ENCODE results near the gene PGLYRP4. TPM values are rescaled to one million over a fixed set of nuclear protein-coding genes. Genes with fewer than 3 reads are reported as not detected.

PGLYRP4 gene
- not detected in 2 replicates for total RNA-seq

DNA sequence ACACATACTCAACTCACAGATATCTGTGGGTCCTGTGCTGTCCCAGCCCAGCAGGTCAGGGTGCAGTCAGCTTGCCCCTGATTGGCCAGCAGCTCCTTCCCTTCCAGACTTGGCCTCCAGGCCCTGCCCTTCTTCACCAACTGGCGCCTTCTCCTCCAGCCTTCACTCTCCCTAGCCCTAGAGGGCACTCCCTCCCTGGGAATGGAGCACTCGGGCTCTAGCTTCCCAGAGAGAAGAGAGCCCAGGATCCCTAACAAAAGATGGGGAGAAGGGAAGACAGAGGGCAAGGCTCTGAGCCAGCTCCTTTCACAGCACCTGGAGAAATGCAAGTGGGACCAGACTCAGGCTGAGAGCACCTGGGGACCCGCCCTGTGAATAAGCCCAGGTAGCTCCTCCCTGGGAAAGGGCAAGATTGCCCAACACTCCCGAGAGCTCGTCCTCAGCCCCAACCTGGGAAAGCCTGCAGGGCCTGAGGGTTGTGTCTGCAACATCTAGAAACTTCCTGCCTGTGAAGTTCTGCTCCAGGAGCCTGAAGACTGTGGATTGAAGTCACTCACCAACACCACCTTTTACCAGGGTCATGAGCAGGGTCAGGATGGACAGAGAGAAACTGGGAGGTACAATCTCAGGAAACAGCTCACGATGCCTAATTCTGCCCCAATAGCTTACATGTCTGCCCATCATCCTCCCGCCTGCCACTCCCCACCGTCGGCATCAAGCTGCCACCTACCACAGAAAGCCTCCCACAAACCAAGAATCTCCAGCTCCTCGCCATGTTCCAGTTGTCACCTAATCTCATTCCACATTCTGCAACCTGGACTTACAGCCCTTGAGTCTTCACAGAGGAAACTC is at the start of gene PGLYRP4:
Gene PGLYRP4, minus strand, starts transcription at position 331 of the 852 bp plus-strand sequence. CDS start 909 bp downstream, outside the sequence.
- no peak for DNase-seq

GRCh38 chr1:153397924-153398651 is 49.4 kb upstream of the PGLYRP4 start:
- no peaks in the 10 kb centered on the region for H3K36me3 Mint-ChIP-seq (ENCODE audit: low read depth)
- H3K4me1 Mint-ChIP-seq: no peaks in the 10 kb centered on the region
- H3K9me3 Mint-ChIP-seq: no peaks in the 10 kb centered on the region
- H3K27me3 Mint-ChIP-seq: peaks cover 18% of the 10 kb centered on the region
- no peak overlapping the region for H3K4me3 Mint-ChIP-seq
- ChIA-PET POLR2A (no interaction called here), CTCF (no interaction called here)
- ATAC-seq (ENCODE audit: low read depth) (no peak), DNase-seq (no peak)
- H3K27ac Mint-ChIP-seq: no peak overlapping the region
- no peak for TF ChIP-seq CTCF (IDR thresholded peaks at IDR 0.05)
- intact Hi-C loops (cut with micrococcal nuclease): no loop called here

More for the DNA sequence above, at the start of gene PGLYRP4:
- TF ChIP-seq CTCF (IDR thresholded peaks at IDR 0.05): no peak
- H3K4me3 Mint-ChIP-seq: no peak within 1 kb of the TSS
- ATAC-seq (ENCODE audit: low read depth): no peak
- intact Hi-C loops (cut with micrococcal nuclease): no loop called here
- H3K27ac Mint-ChIP-seq: no peak within 1 kb of the TSS
- H3K9me3 Mint-ChIP-seq: no peaks in the 10 kb centered on the region
- H3K4me1 Mint-ChIP-seq: peaks cover 21% of the 10 kb centered on the region
- POLR2A ChIA-PET: no interaction called here
- CTCF ChIA-PET: interaction anchor here (1.0 kb wide), 1 partner anchor 147 kb away, joined by 3 read pairs; no protein-coding TSS in a partner anchor
- H3K36me3 Mint-ChIP-seq (ENCODE audit: low read depth): no peaks in the 10 kb centered on the region
- H3K27me3 Mint-ChIP-seq: peaks cover 38% of the 10 kb centered on the region

DNA sequence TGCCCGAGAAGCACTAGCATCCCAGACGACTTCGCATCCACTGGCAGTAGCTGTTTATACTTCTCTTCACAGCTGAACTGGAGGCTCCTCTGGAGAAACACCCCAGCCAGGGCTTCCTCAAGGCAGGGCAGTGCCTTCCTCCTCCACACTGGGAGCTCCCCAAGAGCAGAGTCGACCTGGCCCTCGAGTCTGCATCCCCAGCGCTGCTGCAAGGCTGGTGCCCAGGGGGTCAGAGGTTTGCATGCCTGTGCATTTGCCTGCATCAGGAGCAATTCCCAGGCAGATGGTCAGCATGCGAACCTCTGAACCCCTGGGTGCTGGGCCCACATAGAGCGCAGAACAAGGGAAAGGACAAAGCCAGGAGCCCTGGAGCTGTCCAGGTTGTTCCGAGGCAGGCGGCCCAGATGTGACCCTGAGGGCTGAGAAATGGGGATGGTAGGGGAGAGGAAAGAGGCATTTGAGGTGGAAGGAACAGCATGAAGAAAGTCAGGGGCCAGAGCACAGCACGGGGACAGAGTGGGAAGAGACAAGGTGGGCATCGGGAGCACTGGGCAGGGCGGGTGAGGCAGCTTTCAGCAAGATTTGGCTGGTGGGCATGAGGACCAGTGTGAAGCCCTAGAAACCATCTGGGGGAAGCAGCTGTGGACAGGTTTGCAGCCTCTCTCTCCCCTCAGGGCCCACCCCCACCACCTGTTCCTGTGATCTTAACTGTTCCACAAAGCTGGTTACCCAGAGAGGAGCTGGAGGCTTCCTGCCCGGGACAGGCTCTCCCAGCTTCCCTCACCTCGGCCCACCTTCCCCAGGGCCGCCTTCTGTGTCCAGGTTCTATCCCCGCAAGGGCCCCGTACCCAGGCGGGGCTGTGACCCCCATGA is 48.6 kb upstream of the PGLYRP4 start:
- H3K4me1 Mint-ChIP-seq: no peaks in the 10 kb centered on the region
- ChIA-PET CTCF (no interaction called here), POLR2A (no interaction called here)
- no peak overlapping the region for H3K27ac Mint-ChIP-seq
- no peak for TF ChIP-seq CTCF (IDR thresholded peaks at IDR 0.05)
- peaks cover 20% of the 10 kb centered on the region for H3K27me3 Mint-ChIP-seq
- H3K9me3 Mint-ChIP-seq: no peaks in the 10 kb centered on the region
- intact Hi-C loops (cut with micrococcal nuclease): no loop called here
- DNase-seq (no peak), ATAC-seq (ENCODE audit: low read depth) (no peak)
- no peaks in the 10 kb centered on the region for H3K36me3 Mint-ChIP-seq (ENCODE audit: low read depth)
- H3K4me3 Mint-ChIP-seq: no peak overlapping the region

DNA sequence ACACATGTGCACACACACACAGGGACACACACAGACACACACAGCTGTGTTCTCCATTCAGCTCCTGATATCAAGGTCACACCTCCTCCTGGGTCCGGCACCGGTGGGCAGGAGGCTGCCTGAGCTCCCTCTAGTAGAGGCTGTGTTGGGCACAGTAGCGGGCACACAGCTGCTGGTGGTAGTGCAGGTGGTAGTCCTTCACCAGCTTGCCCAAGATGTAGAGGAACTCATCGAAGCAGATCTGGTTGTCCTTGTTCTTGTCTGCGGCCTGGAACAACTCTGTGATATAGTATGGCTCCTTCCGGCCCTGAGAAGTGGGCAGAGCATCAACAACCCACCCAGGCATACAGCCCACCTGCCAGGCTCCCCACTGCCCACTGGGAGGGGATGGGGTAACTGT is 47.8 kb upstream of the PGLYRP4 start:
- H3K9me3 Mint-ChIP-seq: no peaks in the 10 kb centered on the region
- no peaks in the 10 kb centered on the region for H3K36me3 Mint-ChIP-seq (ENCODE audit: low read depth)
- no peak overlapping the region for H3K27ac Mint-ChIP-seq
- POLR2A ChIA-PET: no interaction called here
- CTCF ChIA-PET: no interaction called here
- no peak for DNase-seq
- no peak overlapping the region for H3K4me3 Mint-ChIP-seq
- peaks cover 20% of the 10 kb centered on the region for H3K27me3 Mint-ChIP-seq
- intact Hi-C loops (cut with micrococcal nuclease): no loop called here
- no peaks in the 10 kb centered on the region for H3K4me1 Mint-ChIP-seq
- no peak for ATAC-seq (ENCODE audit: low read depth)
- TF ChIP-seq CTCF (IDR thresholded peaks at IDR 0.05): no peak

All from activated B cell treated with CpG ODN at 0.5 μM for 24 hours (primary cell).